ENCODE results near the gene RSBN1L. TPM values are rescaled to one million over a fixed set of nuclear protein-coding genes. Genes with fewer than 3 reads are reported as not detected.

The RSBN1L gene
- total RNA-seq, 1 donor: 21.4 TPM

- Histone ChIP-seq H2AFZ (ENCODE audit: low read length) (no peak overlapping the region), H3K27ac (ENCODE audit: low read depth, low read length) (no peak overlapping the region), H3K9me3 (ENCODE audit: low read depth, low read length) (no peaks in the 10 kb centered on the region), H3K4me1 (ENCODE audit: insufficient read depth, low read length) (no peaks in the 10 kb centered on the region), H3K4me2 (ENCODE audit: insufficient read depth, low read length) (no peak overlapping the region), H4K20me1 (ENCODE audit: insufficient read depth, low read length) (no peaks in the 10 kb centered on the region), H3K27me3 (ENCODE audit: insufficient read depth, low read length) (no peaks in the 10 kb centered on the region), H3K36me3 (ENCODE audit: insufficient read depth, low read length) (peaks cover 5% of the 10 kb centered on the region), H3K4me3 (ENCODE audit: insufficient read depth, low read length) (no peak overlapping the region), H3K79me2 (ENCODE audit: insufficient read depth, low read length) (peaks cover 17% of the 10 kb centered on the region)
- TF ChIP-seq CTCF (IDR thresholded peaks at IDR 0.05; ENCODE audit: extremely low read depth, low read depth, low read length): no peak
- DNase-seq (ENCODE audit: insufficient read length, low spot score, missing footprints): no peak
Observed at GRCh38 chr7:77747178-77747577, 50.9 kb downstream of the RSBN1L start.

- H3K79me2 ChIP-seq (ENCODE audit: insufficient read depth, low read length): peaks cover 20% of the 10 kb centered on the region
- no peak for TF ChIP-seq CTCF (IDR thresholded peaks at IDR 0.05; ENCODE audit: extremely low read depth, low read depth, low read length)
Observed at GRCh38 chr7:77747718-77748117, 51.5 kb downstream of the RSBN1L start.

DNA sequence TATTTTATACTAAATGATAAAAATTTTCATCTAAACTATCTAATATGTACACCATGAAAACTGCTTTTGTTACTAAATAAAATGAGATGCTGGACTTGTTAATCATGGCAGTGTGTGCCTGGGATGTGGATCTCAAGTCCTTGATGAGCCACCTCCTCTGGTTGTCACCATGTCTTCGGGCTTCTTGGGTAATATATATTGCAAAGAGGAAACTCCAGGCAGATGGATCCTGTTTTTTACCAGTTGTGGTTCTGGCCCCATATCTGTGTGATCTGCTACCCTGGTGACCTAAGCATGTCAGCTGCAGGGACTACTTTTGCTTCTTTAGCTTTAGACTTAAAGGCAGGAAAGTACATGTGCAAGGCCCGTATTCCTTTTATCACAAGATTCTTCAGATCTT, 55.8 kb downstream of the RSBN1L start:
- DNase-seq (ENCODE audit: insufficient read length, low spot score, missing footprints): no peak
- H3K79me2 ChIP-seq (ENCODE audit: insufficient read depth, low read length): peaks cover 28% of the 10 kb centered on the region

More at GRCh38 chr7:77747718-77748117, 51.5 kb downstream of the RSBN1L start:
- DNase-seq (ENCODE audit: insufficient read length, low spot score, missing footprints): no peak
- no peaks in the 10 kb centered on the region for H3K4me1 ChIP-seq (ENCODE audit: insufficient read depth, low read length)
- H3K9me3 ChIP-seq (ENCODE audit: low read depth, low read length): no peaks in the 10 kb centered on the region
- H4K20me1 ChIP-seq (ENCODE audit: insufficient read depth, low read length): no peaks in the 10 kb centered on the region
- H3K4me2 ChIP-seq (ENCODE audit: insufficient read depth, low read length): no peak overlapping the region
- H3K27ac ChIP-seq (ENCODE audit: low read depth, low read length): no peak overlapping the region
- no peak overlapping the region for H3K4me3 ChIP-seq (ENCODE audit: insufficient read depth, low read length)
- H3K36me3 ChIP-seq (ENCODE audit: insufficient read depth, low read length): peaks cover 5% of the 10 kb centered on the region
- no peak overlapping the region for H2AFZ ChIP-seq (ENCODE audit: low read length)
- H3K27me3 ChIP-seq (ENCODE audit: insufficient read depth, low read length): no peaks in the 10 kb centered on the region

DNA sequence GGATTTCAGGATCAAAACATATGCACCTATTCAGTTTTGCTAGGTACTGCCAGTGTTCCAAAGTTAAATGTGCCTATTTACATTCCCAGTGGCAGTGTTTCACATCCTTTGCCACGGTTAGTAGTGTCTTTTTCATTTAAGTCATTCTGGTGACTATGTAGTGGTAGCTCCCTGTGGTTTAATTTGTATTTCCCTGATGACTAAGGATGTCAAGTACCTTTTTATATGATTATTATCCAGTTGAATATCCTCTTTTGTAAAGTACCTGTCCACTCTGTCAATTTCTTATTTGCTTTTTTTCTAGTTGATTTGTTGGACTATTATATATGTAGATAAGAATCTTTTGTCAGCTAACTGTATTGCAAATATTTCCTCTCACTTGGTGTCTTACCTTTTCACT, 56.9 kb downstream of the RSBN1L start:
- H4K20me1 ChIP-seq (ENCODE audit: insufficient read depth, low read length): no peaks in the 10 kb centered on the region
- H3K4me2 ChIP-seq (ENCODE audit: insufficient read depth, low read length): no peak overlapping the region
- H3K4me1 ChIP-seq (ENCODE audit: insufficient read depth, low read length): no peaks in the 10 kb centered on the region
- no peak overlapping the region for H3K27ac ChIP-seq (ENCODE audit: low read depth, low read length)
- DNase-seq (ENCODE audit: insufficient read length, low spot score, missing footprints): peak; percentile 8
- H3K27me3 ChIP-seq (ENCODE audit: insufficient read depth, low read length): no peaks in the 10 kb centered on the region
- peaks cover 29% of the 10 kb centered on the region for H3K79me2 ChIP-seq (ENCODE audit: insufficient read depth, low read length)
- TF ChIP-seq CTCF (IDR thresholded peaks at IDR 0.05; ENCODE audit: extremely low read depth, low read depth, low read length): no peak
- H3K9me3 ChIP-seq (ENCODE audit: low read depth, low read length): no peaks in the 10 kb centered on the region
- peaks cover 5% of the 10 kb centered on the region for H3K36me3 ChIP-seq (ENCODE audit: insufficient read depth, low read length)
- H2AFZ ChIP-seq (ENCODE audit: low read length): no peak overlapping the region
- no peak overlapping the region for H3K4me3 ChIP-seq (ENCODE audit: insufficient read depth, low read length)

More for the DNA sequence above, 55.8 kb downstream of the RSBN1L start:
- H2AFZ ChIP-seq (ENCODE audit: low read length): no peak overlapping the region
- no peaks in the 10 kb centered on the region for H3K4me1 ChIP-seq (ENCODE audit: insufficient read depth, low read length)
- H3K27ac ChIP-seq (ENCODE audit: low read depth, low read length): no peak overlapping the region
- H3K36me3 ChIP-seq (ENCODE audit: insufficient read depth, low read length): peaks cover 5% of the 10 kb centered on the region
- no peak for TF ChIP-seq CTCF (IDR thresholded peaks at IDR 0.05; ENCODE audit: extremely low read depth, low read depth, low read length)
- no peaks in the 10 kb centered on the region for H3K9me3 ChIP-seq (ENCODE audit: low read depth, low read length)
- H3K4me2 ChIP-seq (ENCODE audit: insufficient read depth, low read length): no peak overlapping the region
- H3K27me3 ChIP-seq (ENCODE audit: insufficient read depth, low read length): no peaks in the 10 kb centered on the region
- H4K20me1 ChIP-seq (ENCODE audit: insufficient read depth, low read length): no peaks in the 10 kb centered on the region
- no peak overlapping the region for H3K4me3 ChIP-seq (ENCODE audit: insufficient read depth, low read length)
